ENCODE results near the gene PLCH1. TPM values are rescaled to one million over a fixed set of nuclear protein-coding genes. Genes with fewer than 3 reads are reported as not detected.

PLCH1 gene
- total RNA-seq, 2 donors from 2014 or later = 12.0 to 12.4 TPM

GRCh38 chr3:155418407-155418806 is 326.5 kb downstream of the PLCH1 start:
- H3K9ac ChIP-seq (ENCODE audit: extremely low read depth, low read length, poor library complexity, severe bottlenecking) = no peak overlapping the region
- Mint-ChIP-seq H3K27me3 (ENCODE audit: insufficient read depth) (no peaks in the 10 kb centered on the region), H3K4me3 (no peak overlapping the region), H3K36me3 (ENCODE audit: low read depth) (no peaks in the 10 kb centered on the region), H3K9me3 (no peaks in the 10 kb centered on the region), H3K27ac (no peak overlapping the region), H3K4me1 (peaks cover 25% of the 10 kb centered on the region)
- no peak for DNase-seq
- H3K27me3 ChIP-seq (ENCODE audit: control insufficient read depth, insufficient read depth, low read length, poor library complexity, severe bottlenecking) = no peaks in the 10 kb centered on the region
- peak overlapping the region; percentile 75 for H3K27ac ChIP-seq (ENCODE audit: low read depth, low read length)
- H3K36me3 ChIP-seq (ENCODE audit: control insufficient read depth, insufficient read depth, low read length) = no peaks in the 10 kb centered on the region
- no peaks in the 10 kb centered on the region for H3K4me1 ChIP-seq (ENCODE audit: control insufficient read depth, insufficient read depth, low read length)
- no peak for TF ChIP-seq CTCF (conservative IDR thresholded peaks at IDR 0.05)
- no peak overlapping the region for H3K4me3 ChIP-seq (ENCODE audit: low read length)
- H3K9me3 ChIP-seq (ENCODE audit: control insufficient read depth, low read length) = no peaks in the 10 kb centered on the region
- 43 to 77% methylated on average over 1 to 2 of the region's 2 CpGs for WGBS, 2 experiments (ENCODE audit: insufficient coverage in 1 of 2, insufficient read length in 1 of 2)

- DNase-seq = no peak
- H3K4me1 ChIP-seq (ENCODE audit: control insufficient read depth, insufficient read depth, low read length) = no peaks in the 10 kb centered on the region
- WGBS, 2 experiments (ENCODE audit: insufficient coverage in 1 of 2, insufficient read length in 1 of 2) = 60 to 72% methylated on average over 2 to 3 of the region's 3 CpGs
- no peak overlapping the region for H3K27ac ChIP-seq (ENCODE audit: low read depth, low read length)
- H3K4me3 Mint-ChIP-seq = no peak overlapping the region
- H3K4me3 ChIP-seq (ENCODE audit: low read length) = no peak overlapping the region
- H3K27me3 Mint-ChIP-seq (ENCODE audit: insufficient read depth) = no peaks in the 10 kb centered on the region
- no peak overlapping the region for H3K27ac Mint-ChIP-seq
- no peaks in the 10 kb centered on the region for H3K36me3 ChIP-seq (ENCODE audit: control insufficient read depth, insufficient read depth, low read length)
- no peak overlapping the region for H3K9ac ChIP-seq (ENCODE audit: extremely low read depth, low read length, poor library complexity, severe bottlenecking)
- H3K36me3 Mint-ChIP-seq (ENCODE audit: low read depth) = no peaks in the 10 kb centered on the region
- H3K4me1 Mint-ChIP-seq = peaks cover 27% of the 10 kb centered on the region
- H3K9me3 ChIP-seq (ENCODE audit: control insufficient read depth, low read length) = peaks cover 2% of the 10 kb centered on the region
- no peaks in the 10 kb centered on the region for H3K27me3 ChIP-seq (ENCODE audit: control insufficient read depth, insufficient read depth, low read length, poor library complexity, severe bottlenecking)
- no peaks in the 10 kb centered on the region for H3K9me3 Mint-ChIP-seq
- TF ChIP-seq CTCF (conservative IDR thresholded peaks at IDR 0.05) = no peak
Observed at GRCh38 chr3:155417119-155417517, 327.8 kb downstream of the PLCH1 start.

- Mint-ChIP-seq H3K9me3 (peaks cover 4% of the 10 kb centered on the region), H3K27me3 (ENCODE audit: insufficient read depth) (no peaks in the 10 kb centered on the region), H3K36me3 (ENCODE audit: low read depth) (no peaks in the 10 kb centered on the region), H3K4me1 (peaks cover 23% of the 10 kb centered on the region), H3K27ac (no peak overlapping the region), H3K4me3 (no peak overlapping the region)
- H3K36me3 ChIP-seq (ENCODE audit: control insufficient read depth, insufficient read depth, low read length) = no peaks in the 10 kb centered on the region
- H3K27ac ChIP-seq (ENCODE audit: low read depth, low read length) = no peak overlapping the region
- TF ChIP-seq CTCF (conservative IDR thresholded peaks at IDR 0.05) = no peak
- 93 to 100% methylated on average over 6 to 8 of the region's 8 CpGs for WGBS, 2 experiments (ENCODE audit: insufficient coverage in 1 of 2, insufficient read length in 1 of 2)
- no peak overlapping the region for H3K9ac ChIP-seq (ENCODE audit: extremely low read depth, low read length, poor library complexity, severe bottlenecking)
- no peaks in the 10 kb centered on the region for H3K4me1 ChIP-seq (ENCODE audit: control insufficient read depth, insufficient read depth, low read length)
- no peaks in the 10 kb centered on the region for H3K27me3 ChIP-seq (ENCODE audit: control insufficient read depth, insufficient read depth, low read length, poor library complexity, severe bottlenecking)
- DNase-seq = no peak
- no peak overlapping the region for H3K4me3 ChIP-seq (ENCODE audit: low read length)
- peaks cover 7% of the 10 kb centered on the region for H3K9me3 ChIP-seq (ENCODE audit: control insufficient read depth, low read length)
Observed at GRCh38 chr3:155416500-155417118, 328.3 kb downstream of the PLCH1 start.
